NCI-H526 (cell line): ENCODE results near the gene FLYWCH2.
A peak's percentile ranks its signal among the peaks of the same experiment; 100 is the strongest.
"Not testable (repeated sequence)": the region's sequence is repeated elsewhere in the genome, so short reads cannot be mapped to it uniquely, and the experiment has no call there.

ENCODE experiments used
- DNase-seq, 2 experiments: peaks; one replicate each; lab custom pipeline; 2025; lab: John Stamatoyannopoulos, UW

FLYWCH2 gene

DNA sequence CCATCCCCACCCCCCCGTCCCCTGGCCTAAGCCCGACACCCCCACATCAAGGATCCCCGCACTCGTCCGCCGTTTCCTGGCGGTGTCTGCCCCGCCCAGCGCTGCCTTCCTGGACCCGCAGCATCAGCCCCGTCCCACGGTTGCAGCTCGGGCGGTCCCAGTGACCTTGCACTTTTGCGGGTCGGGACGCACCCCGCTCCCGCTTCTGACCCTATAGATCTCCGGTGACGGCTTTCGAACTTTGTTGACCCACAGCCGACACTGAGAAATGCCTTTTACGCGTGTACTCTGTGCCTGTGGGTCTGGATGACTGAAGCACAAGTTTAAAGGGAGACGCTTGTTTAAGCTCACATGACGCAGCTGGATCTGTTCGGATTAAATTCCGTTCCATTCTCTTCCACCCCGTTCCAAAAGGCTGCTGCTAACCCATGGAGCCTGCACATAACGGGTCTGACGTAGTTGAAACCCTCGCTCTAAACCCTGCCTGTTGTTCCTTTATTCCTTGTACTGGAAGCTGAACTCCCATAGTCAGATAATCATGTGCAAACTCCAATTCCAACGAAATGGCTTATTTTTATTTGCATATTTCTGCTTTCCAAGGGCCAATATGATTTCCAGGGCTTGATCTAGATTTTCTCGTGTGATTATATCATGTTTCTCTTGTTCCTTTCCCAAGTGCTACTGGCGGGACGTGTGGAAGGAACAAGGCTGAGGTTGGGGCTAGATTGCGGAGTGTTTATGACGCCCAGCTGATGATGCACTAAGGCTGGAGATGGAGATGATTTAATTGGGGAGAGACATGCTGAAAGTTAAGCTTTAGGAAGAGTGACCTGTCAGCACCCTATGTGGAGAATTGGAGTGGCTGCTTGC, 29.6 kb downstream of the FLYWCH2 start:
- DNase-seq, result peak in 1 of 2 experiments; percentile 41

GRCh38 chr16:2913603-2914002, 30.6 kb downstream of the FLYWCH2 start:
- DNase-seq, result no peak

DNA sequence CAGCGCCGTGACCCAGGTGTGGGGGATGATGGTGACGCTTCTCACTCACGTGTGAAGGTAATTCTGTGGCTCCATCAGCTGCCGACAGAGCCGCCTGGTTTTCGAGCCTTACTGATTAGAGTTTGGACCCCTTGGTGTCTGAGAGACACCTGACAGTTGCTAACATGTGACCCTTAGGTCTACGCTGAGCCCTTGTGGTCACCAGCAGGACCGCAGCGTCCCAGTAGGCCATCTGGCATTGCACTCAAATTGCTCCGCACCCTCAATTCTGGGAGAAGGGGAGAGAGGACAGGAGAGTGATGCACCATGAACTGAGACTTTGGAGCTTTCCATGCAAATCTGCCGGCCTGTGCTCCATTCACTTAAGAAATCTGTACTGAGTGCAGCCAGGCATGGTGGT, 31.2 kb downstream of the FLYWCH2 start:
- DNase-seq, result no peak

DNA sequence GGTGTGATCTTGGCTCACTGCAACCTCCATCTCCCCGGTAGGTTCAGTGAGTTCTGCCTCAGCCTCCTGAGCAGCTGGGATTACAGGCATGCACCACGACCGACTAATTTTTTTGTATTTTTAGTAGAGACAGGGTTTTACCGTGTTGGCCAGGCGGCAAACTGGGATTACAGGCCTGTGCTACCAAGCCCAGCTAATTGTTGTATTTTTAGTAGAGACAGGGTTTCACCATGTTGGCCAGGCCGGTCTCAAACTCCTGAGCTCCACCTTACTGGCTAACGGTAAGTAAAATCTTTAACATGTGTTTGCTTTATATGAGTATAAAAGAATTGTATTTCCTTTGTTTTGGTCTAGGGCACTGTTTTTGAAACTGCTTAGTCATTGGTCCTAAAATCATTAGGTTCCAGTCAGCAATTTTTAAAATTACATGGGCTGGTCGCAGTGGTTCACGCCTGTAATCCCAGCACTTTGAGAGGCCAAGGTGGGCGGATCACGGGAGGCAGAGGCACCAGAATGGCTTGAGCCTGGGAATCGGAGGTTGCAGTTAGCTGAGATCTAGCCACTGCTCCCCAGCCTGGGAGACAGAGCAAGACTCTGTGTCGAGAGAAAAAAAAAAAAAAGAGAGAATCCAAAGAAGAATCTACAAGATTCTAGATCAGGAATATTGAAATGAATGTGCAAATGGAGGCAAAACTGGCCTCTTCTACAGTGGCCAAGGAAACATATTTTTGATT, 32.3 kb downstream of the FLYWCH2 start:
- no peak for DNase-seq

GRCh38 chr16:2919511-2920255, 36.7 kb downstream of the FLYWCH2 start:
- peak in 1 of 2 experiments; percentile 36 for DNase-seq

DNA sequence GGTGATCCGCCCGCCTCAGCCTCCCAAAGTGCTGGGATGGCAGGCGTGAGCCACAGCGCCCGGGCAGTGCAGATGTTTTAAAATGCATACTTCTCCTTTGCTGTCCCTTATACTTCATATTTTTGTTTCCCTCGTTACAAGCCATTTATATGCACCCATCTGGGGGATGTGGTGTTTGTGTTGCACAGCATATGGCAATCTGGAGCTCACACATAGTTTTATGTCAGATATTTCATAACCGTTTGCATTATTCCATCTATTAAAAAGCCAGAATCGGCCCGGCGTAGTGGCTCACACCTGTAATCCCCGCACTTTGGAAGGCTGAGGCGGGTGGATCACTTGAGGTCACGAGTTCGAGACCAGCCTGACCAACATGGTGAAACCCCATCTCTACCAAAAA, 40.5 kb downstream of the FLYWCH2 start:
- DNase-seq, result no peak

- no peak for DNase-seq
These were observed 42.1 kb downstream of the FLYWCH2 start for GRCh38 chr16:2924901-2925755.

DNA sequence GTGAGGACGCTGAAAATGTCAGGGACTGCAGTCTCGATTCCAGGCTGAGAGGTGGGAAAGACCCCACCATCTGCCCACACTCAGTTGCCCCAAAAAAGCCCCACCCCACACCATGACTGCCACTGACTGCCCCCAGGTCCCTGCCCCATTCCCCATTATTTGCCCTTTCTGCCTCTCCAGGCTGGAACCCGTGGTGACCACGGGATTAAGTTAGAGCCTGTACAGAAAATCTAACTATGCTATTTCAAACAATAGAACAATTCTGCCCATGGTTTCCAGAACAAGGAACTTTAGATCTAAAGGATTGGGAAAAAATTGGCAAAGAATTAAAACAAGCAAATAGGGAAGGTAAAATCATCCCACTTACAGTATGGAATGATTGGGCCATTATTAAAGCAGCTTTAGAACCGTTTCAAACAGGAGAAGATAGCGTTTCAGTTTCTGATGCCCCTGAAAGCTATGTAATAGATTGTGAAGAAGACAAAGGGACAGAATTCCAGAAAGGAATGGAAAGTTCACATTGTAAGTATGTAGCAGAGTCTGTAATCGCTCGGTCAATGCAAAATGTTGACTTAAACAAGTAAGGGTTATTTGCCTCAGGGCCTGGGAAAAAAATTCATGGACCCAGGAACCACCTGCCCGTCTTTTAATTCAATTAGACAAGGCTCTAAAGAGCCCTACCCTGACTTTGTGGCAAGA, 43.1 kb downstream of the FLYWCH2 start:
- DNase-seq, result no peak

DNA sequence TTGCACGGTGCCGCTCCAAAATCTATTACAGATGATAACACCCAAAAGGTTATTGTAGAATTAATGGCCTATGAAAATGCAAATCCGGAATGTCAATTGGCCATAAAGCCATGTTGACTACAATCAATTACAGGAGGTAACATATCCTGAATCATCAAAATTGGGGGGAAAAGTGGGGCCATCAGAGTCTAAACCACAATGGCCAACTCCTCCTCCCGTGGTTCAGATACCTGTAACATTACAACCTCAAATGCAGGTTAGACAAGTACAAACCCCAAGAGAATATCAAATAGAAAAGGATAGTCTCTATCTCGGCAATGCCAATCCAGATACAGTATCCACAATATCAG, 43.6 kb downstream of the FLYWCH2 start:
- no peak for DNase-seq

- peak; percentile 67 to 86 for DNase-seq
These were observed 44.1 kb downstream of the FLYWCH2 start for GRCh38 chr16:2927010-2927646.

DNA sequence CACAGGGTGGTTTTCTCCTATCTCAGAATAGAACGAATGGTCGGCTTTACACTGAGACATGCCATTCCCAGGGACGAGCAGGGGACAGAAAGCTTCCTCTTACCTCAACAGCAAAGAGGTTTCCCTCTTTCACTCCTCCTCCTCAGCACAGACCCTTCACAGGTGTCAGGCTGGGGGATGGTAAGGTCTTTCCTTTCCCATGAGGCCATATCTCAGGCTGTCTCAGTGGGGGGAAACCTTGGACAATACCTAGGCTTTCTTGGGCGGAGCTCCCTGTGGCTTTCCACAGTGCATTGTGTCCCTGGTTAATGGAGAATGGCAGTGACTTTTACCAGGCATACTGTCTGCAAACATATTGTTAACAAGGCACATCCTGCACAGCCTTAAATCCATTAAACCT, 45.1 kb downstream of the FLYWCH2 start:
- not testable (repeated sequence) for DNase-seq

GRCh38 chr16:2928796-2929195, 45.8 kb downstream of the FLYWCH2 start:
- DNase-seq, result no peak

- DNase-seq, result no peak
These were observed 46.7 kb downstream of the FLYWCH2 start for GRCh38 chr16:2929693-2930092.

DNA sequence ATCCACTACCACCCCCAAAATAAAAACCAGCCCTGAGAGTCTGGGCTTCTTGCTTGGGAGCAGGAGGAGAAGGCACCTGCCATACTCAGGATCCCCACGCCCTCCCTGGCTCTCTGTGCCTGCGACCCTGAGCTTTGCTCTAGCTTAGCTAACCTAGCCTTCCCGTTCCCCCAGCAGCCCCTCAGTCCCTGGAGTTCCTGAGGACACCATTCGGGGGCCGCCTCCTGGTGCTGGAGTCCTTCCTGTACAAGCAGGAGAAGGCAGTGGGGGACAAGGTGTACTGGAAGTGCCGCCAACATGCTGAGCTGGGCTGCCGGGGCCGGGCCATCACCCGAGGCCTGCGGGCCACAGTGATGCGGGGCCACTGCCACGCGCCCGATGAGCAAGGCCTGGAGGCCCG, 47.2 kb downstream of the FLYWCH2 start:
- DNase-seq, result no peak

- DNase-seq, result not testable (repeated sequence)
These were observed 48.4 kb downstream of the FLYWCH2 start for GRCh38 chr16:2931231-2931914.

DNA sequence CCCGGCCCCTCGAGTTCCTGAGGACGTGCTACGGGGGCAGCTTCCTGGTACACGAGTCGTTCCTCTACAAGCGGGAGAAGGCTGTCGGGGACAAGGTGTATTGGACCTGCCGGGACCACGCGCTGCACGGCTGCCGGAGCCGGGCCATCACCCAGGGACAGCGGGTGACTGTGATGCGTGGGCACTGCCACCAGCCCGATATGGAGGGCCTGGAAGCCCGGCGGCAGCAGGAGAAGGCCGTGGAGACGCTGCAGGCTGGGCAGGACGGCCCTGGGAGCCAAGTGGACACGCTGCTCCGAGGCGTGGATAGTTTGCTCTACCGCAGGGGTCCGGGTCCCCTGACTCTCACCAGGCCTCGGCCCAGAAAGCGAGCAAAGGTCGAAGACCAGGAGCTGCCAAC, 50.1 kb downstream of the FLYWCH2 start:
- no peak for DNase-seq

DNA sequence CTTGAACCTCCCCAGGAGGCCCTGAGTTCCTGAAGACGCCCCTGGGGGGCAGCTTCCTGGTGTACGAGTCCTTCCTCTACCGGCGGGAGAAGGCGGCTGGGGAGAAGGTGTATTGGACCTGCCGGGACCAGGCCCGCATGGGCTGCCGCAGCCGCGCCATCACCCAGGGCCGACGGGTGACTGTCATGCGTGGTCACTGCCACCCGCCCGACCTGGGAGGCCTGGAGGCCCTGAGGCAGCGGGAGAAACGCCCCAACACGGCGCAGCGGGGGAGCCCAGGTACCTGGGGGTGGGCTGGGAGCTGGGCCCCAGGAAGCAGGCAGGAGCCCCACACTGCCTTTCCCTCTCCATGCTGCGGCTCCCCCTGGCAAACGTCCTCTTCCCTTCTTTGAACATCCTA, 50.7 kb downstream of the FLYWCH2 start:
- no peak for DNase-seq

DNA sequence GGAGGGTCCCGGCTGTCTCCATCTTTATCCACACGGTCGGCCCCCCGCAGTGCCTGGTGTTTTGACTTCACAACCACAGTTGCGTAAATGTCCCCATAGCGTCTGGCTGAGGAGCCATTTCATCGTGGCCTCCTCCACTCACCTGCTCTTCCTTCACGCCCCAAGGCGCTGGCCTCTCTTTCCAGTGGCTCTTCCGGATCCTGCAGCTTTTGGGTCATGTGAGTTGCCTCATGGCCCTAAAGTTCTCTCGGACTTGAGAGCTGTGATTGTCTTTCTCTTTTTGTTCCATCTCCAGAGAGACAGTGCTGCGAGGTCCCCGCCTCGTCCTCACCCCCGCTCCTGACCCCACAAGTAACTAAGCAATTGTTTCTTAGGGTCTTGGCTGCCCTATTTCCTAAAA, 51.4 kb downstream of the FLYWCH2 start:
- DNase-seq, result no peak

DNA sequence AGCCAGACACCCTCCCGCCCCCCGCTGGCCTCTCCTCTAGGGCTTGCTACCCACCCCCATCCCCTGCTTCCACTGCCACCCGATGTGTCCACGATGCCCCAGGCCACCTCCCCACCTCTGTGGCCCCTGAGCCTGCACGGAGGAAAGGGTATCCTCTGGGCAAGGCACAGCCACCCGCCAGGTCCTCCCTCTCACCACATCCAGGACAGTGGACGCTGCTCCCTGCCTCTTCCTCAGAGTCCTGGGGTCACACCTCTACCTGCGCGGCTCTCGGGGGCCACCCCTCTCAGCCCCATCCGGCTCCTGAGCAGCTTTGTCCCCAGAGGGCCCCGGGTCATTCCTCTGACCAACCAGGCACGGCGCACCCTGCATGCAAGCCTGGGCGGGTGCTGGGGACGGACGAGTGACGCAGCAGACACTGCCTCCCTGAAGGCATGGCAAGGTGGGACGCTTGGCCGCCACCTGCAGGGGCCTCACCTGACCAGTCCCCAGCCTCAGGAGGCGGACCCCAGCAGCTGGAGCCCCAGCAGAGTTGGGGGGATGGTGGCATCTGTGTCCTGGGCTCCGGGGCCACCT, 53.5 kb downstream of the FLYWCH2 start:
- DNase-seq, result no peak

- DNase-seq, result no peak
These were observed 54.2 kb downstream of the FLYWCH2 start for GRCh38 chr16:2937170-2937569.
